ENCODE measurements around the gene SRSF8. TPM values are rescaled to one million over a fixed set of nuclear protein-coding genes. Genes with fewer than 3 reads are reported as not detected.

The SRSF8 gene
- total RNA-seq, 3 donors from 2014 or later (not counting 1 experiment from before 2014, with no cell fraction given), result 40.0 to 51.8 (median 43.0) TPM

- intact Hi-C loops (cut with micrococcal nuclease), result no loop called here
- no peak overlapping the region for H3K27ac Mint-ChIP-seq
- H3K4me3 Mint-ChIP-seq, result peak overlapping the region; percentile 14
- Histone ChIP-seq H3K36me3 (ENCODE audit: control insufficient read depth, insufficient read depth, low read length) (no peaks in the 10 kb centered on the region), H3K27ac (ENCODE audit: low read length) (no peak overlapping the region), H3K27me3 (ENCODE audit: control insufficient read depth, insufficient read depth, low read length) (no peaks in the 10 kb centered on the region), H3K9me3 (ENCODE audit: control insufficient read depth, insufficient read depth, low read length) (no peaks in the 10 kb centered on the region), H3K4me1 (ENCODE audit: control insufficient read depth, insufficient read depth, low read length) (peaks cover 21% of the 10 kb centered on the region), H3K4me3 (ENCODE audit: low read length) (no peak overlapping the region)
- no peaks in the 10 kb centered on the region for H3K36me3 Mint-ChIP-seq
- H3K9me3 Mint-ChIP-seq, result no peaks in the 10 kb centered on the region
- peak; percentile 34 for TF ChIP-seq CTCF (IDR thresholded peaks at IDR 0.05)
- no peaks in the 10 kb centered on the region for H3K27me3 Mint-ChIP-seq (ENCODE audit: low read depth in 2 of 2)
- DNase-seq, result peak in 1 of 2 donors; percentile 52
- no peak for ATAC-seq
- peaks cover 50 to 53% of the 10 kb centered on the region in 2 donors for H3K4me1 Mint-ChIP-seq
- 56% methylated on average over 5 of the region's 5 CpGs for WGBS (ENCODE audit: insufficient coverage)
Observed at GRCh38 chr11:95092549-95093324, 26.0 kb downstream of the SRSF8 start.

- H3K36me3 Mint-ChIP-seq, result no peaks in the 10 kb centered on the region
- intact Hi-C loops (cut with micrococcal nuclease), result no loop called here
Observed at GRCh38 chr11:95093548-95093947, 26.8 kb downstream of the SRSF8 start.

GRCh38 chr11:95095858-95096587, 29.3 kb downstream of the SRSF8 start:
- DNase-seq (no peak), ATAC-seq (no peak)
- Mint-ChIP-seq H3K36me3 (no peaks in the 10 kb centered on the region), H3K9me3 (no peaks in the 10 kb centered on the region), H3K4me3 (no peak overlapping the region), H3K27ac (no peak overlapping the region), H3K4me1 (peaks cover 41 to 47% of the 10 kb centered on the region in 2 donors), H3K27me3 (ENCODE audit: low read depth in 2 of 2) (no peaks in the 10 kb centered on the region)
- H3K9me3 ChIP-seq (ENCODE audit: control insufficient read depth, insufficient read depth, low read length), result no peaks in the 10 kb centered on the region
- no peaks in the 10 kb centered on the region for H3K36me3 ChIP-seq (ENCODE audit: control insufficient read depth, insufficient read depth, low read length)
- H3K27me3 ChIP-seq (ENCODE audit: control insufficient read depth, insufficient read depth, low read length), result no peaks in the 10 kb centered on the region
- H3K4me1 ChIP-seq (ENCODE audit: control insufficient read depth, insufficient read depth, low read length), result peaks cover 2% of the 10 kb centered on the region
- no peak overlapping the region for H3K4me3 ChIP-seq (ENCODE audit: low read length)
- H3K27ac ChIP-seq (ENCODE audit: low read length), result no peak overlapping the region
- WGBS (ENCODE audit: insufficient coverage), result 10% methylated on average over 2 of the region's 4 CpGs
- intact Hi-C loops (cut with micrococcal nuclease), result no loop called here
- TF ChIP-seq CTCF (IDR thresholded peaks at IDR 0.05), result no peak

More at GRCh38 chr11:95093548-95093947, 26.8 kb downstream of the SRSF8 start:
- WGBS (ENCODE audit: insufficient coverage), result 84% methylated on average over 3 of the region's 3 CpGs
- H3K9me3 ChIP-seq (ENCODE audit: control insufficient read depth, insufficient read depth, low read length), result no peaks in the 10 kb centered on the region
- H3K9me3 Mint-ChIP-seq, result no peaks in the 10 kb centered on the region
- H3K27ac ChIP-seq (ENCODE audit: low read length), result no peak overlapping the region
- H3K27me3 ChIP-seq (ENCODE audit: control insufficient read depth, insufficient read depth, low read length), result no peaks in the 10 kb centered on the region
- H3K4me1 Mint-ChIP-seq, result peaks cover 49 to 50% of the 10 kb centered on the region in 2 donors
- DNase-seq (no peak), ATAC-seq (no peak)
- no peaks in the 10 kb centered on the region for H3K36me3 ChIP-seq (ENCODE audit: control insufficient read depth, insufficient read depth, low read length)
- no peaks in the 10 kb centered on the region for H3K27me3 Mint-ChIP-seq (ENCODE audit: low read depth in 2 of 2)
- peak overlapping the region; percentile 14 for H3K4me3 Mint-ChIP-seq
- H3K27ac Mint-ChIP-seq, result no peak overlapping the region
- H3K4me3 ChIP-seq (ENCODE audit: low read length), result no peak overlapping the region
- H3K4me1 ChIP-seq (ENCODE audit: control insufficient read depth, insufficient read depth, low read length), result peaks cover 19% of the 10 kb centered on the region
- TF ChIP-seq CTCF (IDR thresholded peaks at IDR 0.05), result no peak

Data from natural killer cell (primary cell).